AG08395 (cell line): Measurements from ENCODE around the gene PRKG1.
"Not testable (repeated sequence)": the region's sequence is repeated elsewhere in the genome, so short reads cannot be mapped to it uniquely, and the experiment has no call there.

Experiments used
- DNase-seq: peaks from one replicate; pipeline ENCODE4 v3.0.0; 2012; ENCODE audit warnings: mixed read lengths, low spot score

PRKG1 gene

GRCh38 chr10:51427758-51428157 lies 353.5 kb downstream of the PRKG1 start:
- DNase-seq, result no peak

- DNase-seq, result no peak
Observed at GRCh38 chr10:51430506-51430905, 356.2 kb downstream of the PRKG1 start.

GRCh38 chr10:51433949-51434475 lies 359.7 kb downstream of the PRKG1 start:
- DNase-seq, result no peak

GRCh38 chr10:51436805-51437204 lies 362.5 kb downstream of the PRKG1 start:
- no peak for DNase-seq

GRCh38 chr10:51439645-51440044 lies 365.4 kb downstream of the PRKG1 start:
- DNase-seq, result no peak

GRCh38 chr10:51445588-51445987 lies 371.3 kb downstream of the PRKG1 start:
- DNase-seq, result peak; percentile 32

- DNase-seq, result no peak
Observed at GRCh38 chr10:51447119-51447518, 372.8 kb downstream of the PRKG1 start.

- DNase-seq, result not testable (repeated sequence)
Observed at GRCh38 chr10:51455762-51456161, 381.5 kb downstream of the PRKG1 start.

- no peak for DNase-seq
Observed at GRCh38 chr10:51459476-51459875, 385.2 kb downstream of the PRKG1 start.

GRCh38 chr10:51462076-51462779 lies 387.9 kb downstream of the PRKG1 start:
- DNase-seq, result no peak

- no peak for DNase-seq
Observed at GRCh38 chr10:51468424-51468823, 394.1 kb downstream of the PRKG1 start.

GRCh38 chr10:51469686-51470085 lies 395.4 kb downstream of the PRKG1 start:
- DNase-seq, result no peak

- no peak for DNase-seq
Observed at GRCh38 chr10:51471271-51471670, 397.0 kb downstream of the PRKG1 start.

- no peak for DNase-seq
Observed at GRCh38 chr10:51472154-51472553, 397.9 kb downstream of the PRKG1 start.

- DNase-seq, result no peak
Observed at GRCh38 chr10:51479711-51480110, 405.4 kb downstream of the PRKG1 start.

GRCh38 chr10:51485668-51486067 lies 411.4 kb downstream of the PRKG1 start:
- DNase-seq, result no peak

- DNase-seq, result no peak
Observed at GRCh38 chr10:51487576-51487975, 413.3 kb downstream of the PRKG1 start.

- no peak for DNase-seq
Observed at GRCh38 chr10:51488766-51489408, 414.6 kb downstream of the PRKG1 start.

- no peak for DNase-seq
Observed at GRCh38 chr10:51498424-51498823, 424.1 kb downstream of the PRKG1 start.

- DNase-seq, result peak; percentile 20
Observed at GRCh38 chr10:51501396-51501795, 427.1 kb downstream of the PRKG1 start.

GRCh38 chr10:51502124-51502523 lies 427.8 kb downstream of the PRKG1 start:
- no peak for DNase-seq

GRCh38 chr10:51503378-51503777 lies 429.1 kb downstream of the PRKG1 start:
- DNase-seq, result no peak

GRCh38 chr10:51507476-51507875 lies 433.2 kb downstream of the PRKG1 start:
- DNase-seq, result no peak

GRCh38 chr10:51508156-51508555 lies 433.9 kb downstream of the PRKG1 start:
- DNase-seq, result no peak
